SK-N-SH (cell line): ENCODE measurements around the gene ZNF346. TPM values are rescaled to one million over a fixed set of nuclear protein-coding genes. Genes with fewer than 3 reads are reported as not detected.

Source experiments
- CHD2 ChIP-seq: fragments of 150-350 bp; IDR thresholded peaks from 2 replicates; pipeline ENCODE4 v1.6.1; 2018; ENCODE audit warnings: low read length; ENCODE audit not compliant: partially characterized antibody
- EP300 ChIP-seq, 2 experiments: IDR thresholded peaks; 2 replicates each; pipeline versions ENCODE4 v1.4.0 to v1.6.1; 2012; ENCODE audit warnings: borderline replicate concordance in 1 of 2, low read depth in 1 of 2, low read length in 1 of 2
- EZH2phosphoT487 ChIP-seq: fragments of 200-600 bp; sonication (generic); IDR thresholded peaks from 2 replicates; pipeline ENCODE4 v1.6.1; 2017; ENCODE audit warnings: low read depth, mixed run types, mild to moderate bottlenecking, antibody characterized with exemption, moderate library complexity, borderline replicate concordance
- FOSL2 ChIP-seq: IDR thresholded peaks from 2 replicates; pipeline ENCODE4 v1.4.0; 2012; ENCODE audit warnings: low read depth, mild to moderate bottlenecking, moderate library complexity, borderline replicate concordance
- FOXJ3 ChIP-seq: sonication (generic); formaldehyde crosslinking; IDR thresholded peaks from 2 replicates; pipeline ENCODE4 v1.5.1; 2020; ENCODE audit warnings: mild to moderate bottlenecking, missing genetic modification reagents
- FOXM1 ChIP-seq: IDR thresholded peaks from 2 replicates; pipeline ENCODE4 v1.4.0; 2012; ENCODE audit warnings: low read depth, mild to moderate bottlenecking
- MXI1 ChIP-seq: IDR thresholded peaks from 2 replicates; pipeline ENCODE4 v1.6.1; 2012; ENCODE audit warnings: mild to moderate bottlenecking, low read depth, low read length, improper control_type of control experiment
- NFIC ChIP-seq: IDR thresholded peaks from 2 replicates; pipeline ENCODE4 v1.4.0; 2012; ENCODE audit warnings: borderline replicate concordance
- NRF1 ChIP-seq: IDR thresholded peaks from 2 replicates; pipeline ENCODE4 v1.6.1; 2012; ENCODE audit warnings: low read depth, mild to moderate bottlenecking, low read length
- POLR2AphosphoS5 ChIP-seq: IDR thresholded peaks from 2 replicates; pipeline ENCODE4 v1.6.1; 2012; ENCODE audit warnings: low read depth, low read length
- RAD21 ChIP-seq: IDR thresholded peaks from 2 replicates; pipeline ENCODE4 v1.6.1; 2012; ENCODE audit warnings: mild to moderate bottlenecking, low read length
- RXRA ChIP-seq: IDR thresholded peaks from 2 replicates; pipeline ENCODE4 v1.4.0; 2012; ENCODE audit warnings: low read depth, mild to moderate bottlenecking, borderline replicate concordance
- SIN3A ChIP-seq: IDR thresholded peaks from 2 replicates; pipeline ENCODE4 v1.6.1; 2012; ENCODE audit warnings: low read depth, mild to moderate bottlenecking, low read length, moderate library complexity, borderline replicate concordance
- TCF12 ChIP-seq: IDR thresholded peaks from 2 replicates; pipeline ENCODE4 v1.4.0; 2012
- TEAD4 ChIP-seq: IDR thresholded peaks from 2 replicates; pipeline ENCODE4 v1.4.0; 2012; ENCODE audit warnings: mild to moderate bottlenecking, borderline replicate concordance; ENCODE audit not compliant: insufficient read depth
- polyA plus RNA-seq, 3 experiments: library from polyadenylated mRNA; depleted of rRNA; stranded (reverse); fragments of >200 nt; gene quantifications; 2 replicates each; pipeline ENCODE4 v1.2.3, GENCODE V29; 2012
- TF ChIP-seq, protein P1 (sequence below): IDR thresholded peaks from 2 replicates; pipeline ENCODE4 v1.6.1; 2012; ENCODE audit warnings: mild to moderate bottlenecking, low read depth, low read length, moderate library complexity
- TF ChIP-seq, protein P2 (sequence below): IDR thresholded peaks from 2 replicates; pipeline ENCODE4; 2012
- TF ChIP-seq, protein P3 (sequence below): IDR thresholded peaks from 2 replicates; pipeline ENCODE4 v1.4.0; 2012; ENCODE audit warnings: low read depth, borderline replicate concordance
- TF ChIP-seq, protein P4 (sequence below): IDR thresholded peaks from 2 replicates; pipeline ENCODE4 v1.4.0; 2012; ENCODE audit warnings: low read depth

The ZNF346 gene
- polyA plus RNA-seq, 1 of the 3 experiments (the other 2 are of a cell fraction), result 15.1 TPM

DNA sequence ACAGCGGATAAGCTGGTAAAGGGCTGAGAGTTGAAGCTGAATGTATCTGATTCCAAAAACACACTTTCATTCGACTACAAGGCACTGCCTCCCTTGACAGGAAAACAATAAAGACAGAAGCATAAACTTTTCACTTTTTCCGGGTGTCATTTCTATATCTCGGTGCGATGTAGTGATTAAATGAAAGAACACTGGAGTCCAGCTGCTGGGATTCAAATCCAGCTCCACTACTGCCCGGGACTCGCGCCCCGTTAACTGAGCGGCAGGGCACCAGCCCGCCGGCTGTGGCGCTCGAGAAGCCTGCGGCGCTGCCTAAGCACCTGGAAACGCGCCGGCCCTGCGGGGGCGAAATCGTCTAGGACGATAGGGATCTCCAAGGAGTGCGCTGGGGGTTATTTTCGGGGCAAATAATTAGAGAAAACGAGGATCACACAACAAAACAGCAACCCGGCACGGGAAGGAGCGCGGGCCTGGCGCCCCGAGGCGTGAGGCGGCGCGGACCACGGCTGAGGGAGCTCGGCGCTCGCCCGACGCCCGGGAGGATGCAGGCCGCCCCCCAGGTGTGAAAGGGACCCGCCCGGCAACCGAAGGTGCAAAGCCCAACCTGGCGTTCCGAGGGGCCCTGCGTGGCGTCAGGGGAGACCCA is 16.8 kb upstream of the ZNF346 start (continued):
- 0 out of 2 replicates have a peak, but pooled peaks have one; percentile 15 for TF ChIP-seq MXI1
- no peak for TF ChIP-seq EP300 (IDR thresholded peaks at IDR 0.05; ENCODE audit: borderline replicate concordance in 1 of 2, low read depth in 1 of 2, low read length in 1 of 2)
- TF ChIP-seq SIN3A, result no peak
- TF ChIP-seq CHD2, result no peak
- TF ChIP-seq TEAD4, result no peak
- TF ChIP-seq, protein P1, sequence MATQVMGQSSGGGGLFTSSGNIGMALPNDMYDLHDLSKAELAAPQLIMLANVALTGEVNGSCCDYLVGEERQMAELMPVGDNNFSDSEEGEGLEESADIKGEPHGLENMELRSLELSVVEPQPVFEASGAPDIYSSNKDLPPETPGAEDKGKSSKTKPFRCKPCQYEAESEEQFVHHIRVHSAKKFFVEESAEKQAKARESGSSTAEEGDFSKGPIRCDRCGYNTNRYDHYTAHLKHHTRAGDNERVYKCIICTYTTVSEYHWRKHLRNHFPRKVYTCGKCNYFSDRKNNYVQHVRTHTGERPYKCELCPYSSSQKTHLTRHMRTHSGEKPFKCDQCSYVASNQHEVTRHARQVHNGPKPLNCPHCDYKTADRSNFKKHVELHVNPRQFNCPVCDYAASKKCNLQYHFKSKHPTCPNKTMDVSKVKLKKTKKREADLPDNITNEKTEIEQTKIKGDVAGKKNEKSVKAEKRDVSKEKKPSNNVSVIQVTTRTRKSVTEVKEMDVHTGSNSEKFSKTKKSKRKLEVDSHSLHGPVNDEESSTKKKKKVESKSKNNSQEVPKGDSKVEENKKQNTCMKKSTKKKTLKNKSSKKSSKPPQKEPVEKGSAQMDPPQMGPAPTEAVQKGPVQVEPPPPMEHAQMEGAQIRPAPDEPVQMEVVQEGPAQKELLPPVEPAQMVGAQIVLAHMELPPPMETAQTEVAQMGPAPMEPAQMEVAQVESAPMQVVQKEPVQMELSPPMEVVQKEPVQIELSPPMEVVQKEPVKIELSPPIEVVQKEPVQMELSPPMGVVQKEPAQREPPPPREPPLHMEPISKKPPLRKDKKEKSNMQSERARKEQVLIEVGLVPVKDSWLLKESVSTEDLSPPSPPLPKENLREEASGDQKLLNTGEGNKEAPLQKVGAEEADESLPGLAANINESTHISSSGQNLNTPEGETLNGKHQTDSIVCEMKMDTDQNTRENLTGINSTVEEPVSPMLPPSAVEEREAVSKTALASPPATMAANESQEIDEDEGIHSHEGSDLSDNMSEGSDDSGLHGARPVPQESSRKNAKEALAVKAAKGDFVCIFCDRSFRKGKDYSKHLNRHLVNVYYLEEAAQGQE, result no peak
- no peak for TF ChIP-seq TCF12
- no peak for TF ChIP-seq RXRA
- no peak for TF ChIP-seq POLR2AphosphoS5
- TF ChIP-seq FOXM1, result no peak
- TF ChIP-seq, protein P2, sequence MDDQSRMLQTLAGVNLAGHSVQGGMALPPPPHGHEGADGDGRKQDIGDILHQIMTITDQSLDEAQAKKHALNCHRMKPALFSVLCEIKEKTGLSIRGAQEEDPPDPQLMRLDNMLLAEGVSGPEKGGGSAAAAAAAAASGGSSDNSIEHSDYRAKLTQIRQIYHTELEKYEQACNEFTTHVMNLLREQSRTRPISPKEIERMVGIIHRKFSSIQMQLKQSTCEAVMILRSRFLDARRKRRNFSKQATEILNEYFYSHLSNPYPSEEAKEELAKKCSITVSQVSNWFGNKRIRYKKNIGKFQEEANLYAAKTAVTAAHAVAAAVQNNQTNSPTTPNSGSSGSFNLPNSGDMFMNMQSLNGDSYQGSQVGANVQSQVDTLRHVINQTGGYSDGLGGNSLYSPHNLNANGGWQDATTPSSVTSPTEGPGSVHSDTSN, result no peak
- TF ChIP-seq EZH2phosphoT487, result no peak
- TF ChIP-seq NFIC, result no peak
- TF ChIP-seq, protein P3, sequence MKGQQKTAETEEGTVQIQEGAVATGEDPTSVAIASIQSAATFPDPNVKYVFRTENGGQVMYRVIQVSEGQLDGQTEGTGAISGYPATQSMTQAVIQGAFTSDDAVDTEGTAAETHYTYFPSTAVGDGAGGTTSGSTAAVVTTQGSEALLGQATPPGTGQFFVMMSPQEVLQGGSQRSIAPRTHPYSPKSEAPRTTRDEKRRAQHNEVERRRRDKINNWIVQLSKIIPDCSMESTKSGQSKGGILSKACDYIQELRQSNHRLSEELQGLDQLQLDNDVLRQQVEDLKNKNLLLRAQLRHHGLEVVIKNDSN, result no peak
- TF ChIP-seq, protein P4, sequence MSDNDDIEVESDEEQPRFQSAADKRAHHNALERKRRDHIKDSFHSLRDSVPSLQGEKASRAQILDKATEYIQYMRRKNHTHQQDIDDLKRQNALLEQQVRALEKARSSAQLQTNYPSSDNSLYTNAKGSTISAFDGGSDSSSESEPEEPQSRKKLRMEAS, result no peak
- 0 out of 2 replicates have a peak, but pooled peaks have one; percentile 9 for TF ChIP-seq RAD21
- no peak for TF ChIP-seq FOSL2
- no peak for TF ChIP-seq NRF1
- no peak for TF ChIP-seq FOXJ3 (CRISPR knock-in tag)
